ENCODE results near the gene SMOC2. TPM values are rescaled to one million over a fixed set of nuclear protein-coding genes. Genes with fewer than 3 reads are reported as not detected.

Gene SMOC2
- total RNA-seq (2014; rRNA removed; shearing (Covaris generic)) = 0.20 and 1.1 TPM in 2 replicates

- in situ Hi-C loops (cut with HindIII; ENCODE audit: low sequenced_read_pairs) = no loop called here
- DNase-seq (ENCODE audit: low spot score) = no peak
Measured at GRCh38 chr6:168440520-168441433, at the start of gene SMOC2. Gene SMOC2, plus strand, starts transcription at chr6:168441184. Its CDS starts 187 bp downstream, at chr6:168441371.

GRCh38 chr6:168393126-168393870 is 47.7 kb upstream of the SMOC2 start:
- DNase-seq (ENCODE audit: low spot score) = no peak
- in situ Hi-C loops (cut with HindIII; ENCODE audit: low sequenced_read_pairs) = no loop called here

GRCh38 chr6:168394606-168395005 is 46.4 kb upstream of the SMOC2 start:
- no peak for DNase-seq (ENCODE audit: low spot score)
- in situ Hi-C loops (cut with HindIII; ENCODE audit: low sequenced_read_pairs) = no loop called here

- in situ Hi-C loops (cut with HindIII; ENCODE audit: low sequenced_read_pairs) = no loop called here
- DNase-seq (ENCODE audit: low spot score) = no peak
Measured at GRCh38 chr6:168395983-168396382, 45.0 kb upstream of the SMOC2 start.

- DNase-seq (ENCODE audit: low spot score) = no peak
- in situ Hi-C loops (cut with HindIII; ENCODE audit: low sequenced_read_pairs) = no loop called here
Measured at GRCh38 chr6:168396561-168396960, 44.4 kb upstream of the SMOC2 start.

- in situ Hi-C loops (cut with HindIII; ENCODE audit: low sequenced_read_pairs) = no loop called here
- DNase-seq (ENCODE audit: low spot score) = no peak
Measured at GRCh38 chr6:168397012-168397411, 44.0 kb upstream of the SMOC2 start.

- no peak for DNase-seq (ENCODE audit: low spot score)
- in situ Hi-C loops (cut with HindIII; ENCODE audit: low sequenced_read_pairs) = no loop called here
Measured at GRCh38 chr6:168400037-168400436, 40.9 kb upstream of the SMOC2 start.

- in situ Hi-C loops (cut with HindIII; ENCODE audit: low sequenced_read_pairs) = no loop called here
Measured at GRCh38 chr6:168403370-168404005, 37.5 kb upstream of the SMOC2 start.

GRCh38 chr6:168404560-168404959 is 36.4 kb upstream of the SMOC2 start:
- in situ Hi-C loops (cut with HindIII; ENCODE audit: low sequenced_read_pairs) = no loop called here
- no peak for DNase-seq (ENCODE audit: low spot score)

More at GRCh38 chr6:168403370-168404005, 37.5 kb upstream of the SMOC2 start:
- no peak for DNase-seq (ENCODE audit: low spot score)

GRCh38 chr6:168407842-168408241 is 33.1 kb upstream of the SMOC2 start:
- in situ Hi-C loops (cut with HindIII; ENCODE audit: low sequenced_read_pairs) = no loop called here
- no peak for DNase-seq (ENCODE audit: low spot score)

- in situ Hi-C loops (cut with HindIII; ENCODE audit: low sequenced_read_pairs) = no loop called here
- no peak for DNase-seq (ENCODE audit: low spot score)
Measured at GRCh38 chr6:168408504-168409136, 32.4 kb upstream of the SMOC2 start.

GRCh38 chr6:168410035-168410434 is 30.9 kb upstream of the SMOC2 start:
- in situ Hi-C loops (cut with HindIII; ENCODE audit: low sequenced_read_pairs) = no loop called here
- no peak for DNase-seq (ENCODE audit: low spot score)

- in situ Hi-C loops (cut with HindIII; ENCODE audit: low sequenced_read_pairs) = no loop called here
- no peak for DNase-seq (ENCODE audit: low spot score)
Measured at GRCh38 chr6:168410554-168411011, 30.4 kb upstream of the SMOC2 start.

- in situ Hi-C loops (cut with HindIII; ENCODE audit: low sequenced_read_pairs) = no loop called here
- DNase-seq (ENCODE audit: low spot score) = no peak
Measured at GRCh38 chr6:168411130-168411529, 29.9 kb upstream of the SMOC2 start.

- DNase-seq (ENCODE audit: low spot score) = no peak
- in situ Hi-C loops (cut with HindIII; ENCODE audit: low sequenced_read_pairs) = no loop called here
Measured at GRCh38 chr6:168411793-168412192, 29.2 kb upstream of the SMOC2 start.

GRCh38 chr6:168412456-168412855 is 28.5 kb upstream of the SMOC2 start:
- no peak for DNase-seq (ENCODE audit: low spot score)
- in situ Hi-C loops (cut with HindIII; ENCODE audit: low sequenced_read_pairs) = no loop called here

- in situ Hi-C loops (cut with HindIII; ENCODE audit: low sequenced_read_pairs) = no loop called here
- DNase-seq (ENCODE audit: low spot score) = no peak
Measured at GRCh38 chr6:168413018-168413720, 27.8 kb upstream of the SMOC2 start.

GRCh38 chr6:168413856-168414255 is 27.1 kb upstream of the SMOC2 start:
- no peak for DNase-seq (ENCODE audit: low spot score)
- in situ Hi-C loops (cut with HindIII; ENCODE audit: low sequenced_read_pairs) = no loop called here
